HG03521 (cell line): ENCODE measurements around the gene FBLIM1.

Experiments used
- ATAC-seq: cut with Tn5 transposase; IDR thresholded peaks from one replicate; pipeline ENCODE4 v1.9.1; 2021; ENCODE audit warnings: mild to moderate bottlenecking, moderate library complexity; ENCODE audit not compliant: unreplicated experiment

The FBLIM1 gene, protein sequence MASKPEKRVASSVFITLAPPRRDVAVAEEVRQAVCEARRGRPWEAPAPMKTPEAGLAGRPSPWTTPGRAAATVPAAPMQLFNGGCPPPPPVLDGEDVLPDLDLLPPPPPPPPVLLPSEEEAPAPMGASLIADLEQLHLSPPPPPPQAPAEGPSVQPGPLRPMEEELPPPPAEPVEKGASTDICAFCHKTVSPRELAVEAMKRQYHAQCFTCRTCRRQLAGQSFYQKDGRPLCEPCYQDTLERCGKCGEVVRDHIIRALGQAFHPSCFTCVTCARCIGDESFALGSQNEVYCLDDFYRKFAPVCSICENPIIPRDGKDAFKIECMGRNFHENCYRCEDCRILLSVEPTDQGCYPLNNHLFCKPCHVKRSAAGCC

DNA sequence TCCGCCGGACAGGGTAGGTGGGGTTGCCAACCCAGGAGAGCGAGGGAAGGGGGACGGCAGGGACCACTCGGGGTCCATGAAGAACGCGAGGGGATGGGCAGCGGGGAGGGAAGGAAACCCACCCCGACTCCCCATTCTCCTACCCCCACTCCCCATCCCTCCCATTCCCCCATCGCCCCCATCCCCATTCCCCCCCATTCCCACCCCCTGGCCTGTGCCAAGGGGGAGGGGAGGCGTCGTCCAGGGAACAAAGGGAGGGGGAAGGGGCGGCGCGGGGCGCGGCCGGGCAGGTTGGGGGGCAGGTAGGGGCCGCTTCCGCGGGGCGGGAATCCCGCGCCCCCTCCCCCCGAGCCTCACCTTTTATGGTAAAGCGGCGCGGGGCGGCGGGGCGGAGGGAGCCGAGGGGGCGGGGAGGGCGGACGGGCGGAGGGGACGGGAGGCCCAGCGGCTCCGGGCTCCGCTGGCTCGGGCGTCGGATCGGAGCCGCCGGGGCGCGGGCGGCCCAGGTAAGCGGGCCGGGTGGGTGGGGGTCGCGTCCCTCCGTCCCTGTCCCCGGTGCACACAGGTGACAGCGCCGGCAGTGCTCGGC lies at the start of gene FBLIM1:
Gene FBLIM1 (plus strand): TSS at position 453 of the 589 bp plus-strand sequence. CDS start 6,189 bp downstream, outside the sequence.
- ATAC-seq, result no peak

DNA sequence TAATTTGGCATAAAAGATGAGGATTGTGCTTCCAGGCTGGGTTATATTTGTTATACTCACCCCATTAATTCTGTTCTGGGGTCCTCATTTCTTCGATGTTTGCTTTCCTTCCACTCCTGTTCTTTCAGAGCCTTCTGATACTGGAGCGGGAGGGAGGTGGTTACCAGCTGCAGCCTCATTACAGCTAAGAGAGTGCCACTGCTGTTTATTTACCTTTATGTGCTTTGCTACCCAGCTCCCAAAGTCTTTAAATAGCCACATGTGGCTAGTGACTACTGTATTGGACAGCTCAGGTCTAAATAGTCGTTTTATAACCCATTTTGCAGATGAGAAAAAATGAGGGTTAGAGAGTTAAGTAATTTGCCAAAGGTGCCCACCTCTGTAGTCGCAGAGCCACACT lies 49.4 kb upstream of the FBLIM1 start:
- no peak for ATAC-seq

DNA sequence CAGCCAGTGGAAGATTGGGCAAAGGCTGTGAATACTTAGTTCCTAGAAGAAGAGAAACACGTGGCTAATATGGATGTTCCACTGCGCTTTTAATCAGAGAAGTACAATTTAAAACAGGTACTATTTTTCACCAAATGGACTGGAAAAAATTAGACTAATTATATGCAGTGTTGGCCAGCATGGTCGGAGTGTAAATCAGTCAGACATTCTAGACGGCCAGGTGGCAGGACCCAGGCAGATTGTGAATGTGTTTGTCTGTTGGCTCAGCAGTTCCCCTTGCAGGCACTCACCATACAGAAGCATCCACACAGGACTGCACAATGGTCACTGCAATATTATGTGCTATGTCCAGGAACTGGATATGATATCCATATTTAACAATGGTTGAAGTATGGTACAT lies 46.4 kb upstream of the FBLIM1 start:
- no peak for ATAC-seq

DNA sequence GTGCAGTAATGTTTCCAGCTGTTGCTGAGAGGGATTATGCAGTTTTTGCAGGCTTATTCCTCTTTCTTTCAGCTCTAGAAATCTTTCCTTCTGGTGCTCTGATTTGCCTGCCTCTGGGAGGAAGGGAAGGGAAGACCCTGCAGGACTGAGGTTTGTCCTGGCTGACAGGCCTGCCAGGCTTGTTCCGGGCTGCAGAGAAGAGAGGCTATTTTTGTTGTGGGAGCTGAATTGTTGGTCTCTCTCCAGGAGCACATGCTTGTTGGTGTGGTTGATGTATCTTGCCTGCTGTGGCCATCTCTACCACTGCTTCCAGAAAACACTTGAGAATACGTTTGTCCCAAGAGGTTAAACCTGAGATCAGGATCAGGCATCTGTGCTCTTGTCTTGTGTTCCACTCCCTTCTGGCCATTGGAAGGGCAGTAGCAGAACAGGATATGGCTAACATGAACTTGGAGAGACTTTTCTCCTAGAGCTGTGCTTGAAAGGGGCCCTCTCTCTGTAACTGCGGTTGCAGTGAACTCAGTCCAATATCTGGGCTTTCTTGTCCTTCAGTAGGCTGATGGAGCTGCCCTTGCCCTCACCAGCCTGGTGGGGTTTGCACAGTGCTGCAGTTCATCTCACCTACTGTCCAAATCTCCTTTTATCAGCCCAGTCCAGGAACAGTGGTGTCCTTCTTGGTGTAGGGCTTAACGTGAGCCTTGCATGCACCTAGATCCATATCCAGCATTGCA lies 44.0 kb upstream of the FBLIM1 start:
- no peak for ATAC-seq

DNA sequence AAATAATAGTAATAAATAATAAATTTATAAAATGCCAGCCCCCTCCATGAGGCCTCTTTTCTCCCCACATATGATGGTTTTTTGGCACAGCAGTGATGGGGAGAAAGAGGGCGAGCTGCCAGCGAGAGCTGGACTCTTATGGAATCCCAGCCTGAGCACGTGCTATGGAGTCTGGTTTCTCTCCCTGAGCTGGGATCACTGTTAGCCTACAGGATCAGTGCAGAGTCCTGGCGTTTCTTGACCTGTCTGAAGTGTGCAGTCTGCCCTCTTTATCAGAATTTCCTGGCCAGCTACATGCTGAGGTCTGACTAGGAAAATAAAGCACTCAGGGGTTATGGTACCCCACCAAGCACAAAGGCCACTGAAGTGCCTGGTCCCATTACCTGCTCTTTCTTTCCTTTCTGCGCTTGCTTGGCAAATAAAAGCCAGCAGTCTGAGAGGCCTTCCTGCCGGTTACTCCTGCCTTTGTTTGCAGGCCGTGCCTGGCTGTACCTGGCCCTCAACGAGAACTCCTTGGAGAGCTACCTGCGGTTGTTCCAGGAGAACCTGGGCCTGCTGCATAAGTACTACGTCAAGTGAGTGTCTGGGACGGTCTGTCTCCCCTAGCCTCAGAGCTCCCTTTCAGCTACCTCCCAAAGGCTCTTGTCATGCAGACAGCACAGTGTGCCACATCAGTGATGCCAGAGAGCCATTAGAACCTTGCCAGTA lies 41.0 kb upstream of the FBLIM1 start:
- no peak for ATAC-seq

DNA sequence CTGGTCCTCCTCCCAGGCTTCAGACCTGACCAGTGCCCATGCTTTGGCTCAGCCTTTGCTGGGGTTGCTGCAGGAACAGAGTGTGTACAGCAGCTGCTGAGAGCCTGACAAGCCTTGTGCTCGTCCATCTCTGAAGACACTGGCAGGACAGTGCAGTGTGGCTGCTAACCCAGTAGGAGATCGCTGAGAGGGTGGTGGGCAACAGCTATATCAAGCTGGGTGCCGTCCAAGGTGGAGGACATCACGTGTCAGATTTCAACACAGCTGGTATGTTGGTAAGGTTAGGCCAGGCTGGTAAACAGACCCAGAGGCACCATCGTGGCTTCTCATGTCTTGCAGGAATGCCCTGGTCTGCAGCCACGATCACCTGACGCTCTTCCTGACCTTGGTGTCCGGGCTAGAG lies 40.4 kb upstream of the FBLIM1 start:
- no peak for ATAC-seq

DNA sequence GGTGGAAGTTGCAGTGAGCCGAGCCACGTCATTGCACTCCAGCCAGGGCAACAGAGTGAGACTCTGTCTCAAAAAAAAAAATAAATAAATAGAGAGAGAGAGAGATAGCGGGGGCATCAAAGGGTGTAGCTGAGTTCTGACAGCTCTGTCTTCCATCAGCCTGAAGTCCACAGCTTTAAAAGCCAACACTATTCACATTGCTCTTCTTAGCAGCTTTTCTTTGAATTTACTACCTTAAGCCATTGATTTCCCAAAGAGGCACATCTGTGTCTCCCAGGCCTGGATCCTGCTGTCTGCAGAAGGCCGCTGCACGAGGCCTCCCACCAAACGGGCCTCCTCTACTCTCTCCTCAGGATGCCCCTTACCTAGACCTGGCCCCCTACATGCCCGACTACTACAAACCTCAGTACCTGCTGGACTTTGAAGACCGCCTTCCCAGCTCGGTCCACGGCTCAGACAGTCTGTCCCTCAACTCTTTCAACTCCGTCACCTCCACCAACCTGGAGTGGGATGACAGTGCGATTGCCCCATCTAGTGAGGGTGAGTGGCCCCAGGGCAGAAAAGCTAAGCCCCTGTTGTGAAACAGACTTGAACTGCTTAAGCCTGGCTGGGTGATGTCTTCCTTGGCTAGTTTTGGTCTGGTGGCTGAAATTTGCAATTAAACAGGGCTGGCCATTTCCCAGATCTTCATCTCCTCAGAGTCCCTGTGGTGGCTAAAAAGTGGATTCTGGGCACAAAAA lies 39.0 kb upstream of the FBLIM1 start:
- no peak for ATAC-seq

DNA sequence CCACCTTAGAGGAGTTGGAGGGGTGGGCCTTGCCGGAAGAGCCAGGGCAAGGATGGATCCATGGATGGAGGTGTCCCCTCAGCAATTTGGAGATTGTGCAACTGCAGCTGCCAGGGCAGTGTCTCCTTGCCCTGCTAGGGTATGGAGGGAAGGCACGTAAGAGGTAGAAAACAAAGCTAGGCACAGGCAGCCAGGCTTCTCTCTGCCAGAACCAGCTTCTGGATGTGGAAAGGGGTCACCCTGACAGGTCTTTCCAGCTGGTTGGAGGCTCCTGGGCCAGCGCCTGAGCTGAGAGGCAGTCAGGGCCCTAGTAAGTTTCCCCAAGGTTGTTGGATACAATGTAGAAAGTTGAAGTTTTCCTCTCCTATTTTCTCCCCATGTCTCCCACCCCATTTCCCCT lies 37.7 kb upstream of the FBLIM1 start:
- no peak for ATAC-seq

DNA sequence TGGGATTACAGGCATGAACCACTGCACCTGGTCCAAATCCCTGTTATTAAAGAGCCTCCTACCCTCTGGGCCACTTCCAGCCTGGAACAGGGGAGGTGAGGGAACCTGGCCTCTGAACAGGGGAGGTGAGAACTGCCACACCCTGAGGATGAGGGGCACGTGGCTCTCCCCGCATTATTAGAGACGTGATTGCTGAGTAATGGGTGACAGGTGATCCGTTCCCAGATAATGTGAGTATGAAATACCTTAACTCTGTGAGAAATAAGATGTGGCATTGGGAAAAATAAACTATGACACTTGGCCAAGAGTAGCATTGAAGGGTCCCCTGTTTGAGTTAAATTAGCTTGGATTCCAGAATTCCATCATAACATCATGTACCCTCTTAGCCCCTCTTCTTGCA lies 36.2 kb upstream of the FBLIM1 start:
- ATAC-seq, result no peak

DNA sequence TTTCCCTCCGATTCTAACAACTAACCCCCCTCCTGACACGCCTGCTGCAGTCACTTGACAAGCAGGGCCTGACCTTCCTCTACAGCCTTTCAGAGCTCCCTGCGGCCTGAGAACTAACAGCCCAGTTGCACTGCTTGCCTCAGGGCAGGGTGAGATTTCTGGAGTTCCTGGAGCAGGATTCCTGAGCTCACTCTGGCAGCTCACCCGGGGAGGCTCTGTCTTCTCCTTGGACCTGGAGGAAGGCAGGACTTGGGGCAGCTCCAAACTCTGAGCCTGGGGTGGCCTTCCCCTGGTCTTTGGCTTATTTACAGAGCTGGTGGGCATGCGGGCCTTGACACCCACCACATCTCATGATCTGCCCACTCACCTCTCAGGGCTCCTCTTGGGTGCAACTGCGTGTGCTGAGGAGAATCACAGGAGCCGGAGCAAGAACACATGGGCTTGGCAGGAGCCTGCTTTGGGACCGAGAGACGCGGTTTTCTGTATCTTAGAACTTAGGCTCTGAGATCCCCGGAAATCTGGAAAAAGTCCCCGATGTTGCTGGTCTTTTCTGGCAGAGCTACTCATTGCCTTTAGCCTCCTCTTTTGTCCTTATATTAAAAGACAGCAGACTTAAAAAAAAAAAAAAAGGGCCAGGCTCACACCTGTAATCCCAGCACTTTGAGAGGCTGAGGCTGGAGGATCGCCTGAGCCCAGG lies 35.6 kb upstream of the FBLIM1 start:
- no peak for ATAC-seq

DNA sequence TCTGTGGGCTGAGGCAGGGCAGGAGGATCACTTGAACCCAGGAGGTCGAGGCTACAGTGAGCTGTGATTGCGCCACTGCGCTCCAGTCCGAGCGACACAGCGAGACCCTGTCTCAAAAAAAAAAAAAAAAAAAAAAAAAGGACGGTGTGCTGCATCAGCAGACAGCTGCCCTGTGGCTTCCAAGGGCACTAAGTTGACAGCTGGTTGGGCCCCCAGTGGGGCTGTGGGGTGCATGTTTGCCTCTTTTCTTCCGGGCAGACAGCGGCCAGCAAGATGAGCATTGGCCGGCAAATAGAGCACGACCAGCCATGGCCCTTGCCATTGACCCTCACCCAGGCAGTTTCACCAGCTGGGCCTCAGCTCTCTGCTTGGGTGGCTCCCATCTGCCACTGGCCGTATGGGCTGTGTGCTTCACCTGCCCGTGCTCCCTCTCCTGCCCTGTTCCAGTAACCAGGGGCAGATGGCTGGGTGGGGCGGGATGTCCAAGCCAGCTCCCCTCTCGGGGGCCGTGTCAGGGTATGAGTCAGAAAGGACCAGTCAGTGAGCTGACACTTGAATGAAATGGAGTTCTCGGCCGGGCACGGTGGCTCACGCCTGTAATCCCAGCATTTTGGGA lies 34.9 kb upstream of the FBLIM1 start:
- ATAC-seq, result no peak

DNA sequence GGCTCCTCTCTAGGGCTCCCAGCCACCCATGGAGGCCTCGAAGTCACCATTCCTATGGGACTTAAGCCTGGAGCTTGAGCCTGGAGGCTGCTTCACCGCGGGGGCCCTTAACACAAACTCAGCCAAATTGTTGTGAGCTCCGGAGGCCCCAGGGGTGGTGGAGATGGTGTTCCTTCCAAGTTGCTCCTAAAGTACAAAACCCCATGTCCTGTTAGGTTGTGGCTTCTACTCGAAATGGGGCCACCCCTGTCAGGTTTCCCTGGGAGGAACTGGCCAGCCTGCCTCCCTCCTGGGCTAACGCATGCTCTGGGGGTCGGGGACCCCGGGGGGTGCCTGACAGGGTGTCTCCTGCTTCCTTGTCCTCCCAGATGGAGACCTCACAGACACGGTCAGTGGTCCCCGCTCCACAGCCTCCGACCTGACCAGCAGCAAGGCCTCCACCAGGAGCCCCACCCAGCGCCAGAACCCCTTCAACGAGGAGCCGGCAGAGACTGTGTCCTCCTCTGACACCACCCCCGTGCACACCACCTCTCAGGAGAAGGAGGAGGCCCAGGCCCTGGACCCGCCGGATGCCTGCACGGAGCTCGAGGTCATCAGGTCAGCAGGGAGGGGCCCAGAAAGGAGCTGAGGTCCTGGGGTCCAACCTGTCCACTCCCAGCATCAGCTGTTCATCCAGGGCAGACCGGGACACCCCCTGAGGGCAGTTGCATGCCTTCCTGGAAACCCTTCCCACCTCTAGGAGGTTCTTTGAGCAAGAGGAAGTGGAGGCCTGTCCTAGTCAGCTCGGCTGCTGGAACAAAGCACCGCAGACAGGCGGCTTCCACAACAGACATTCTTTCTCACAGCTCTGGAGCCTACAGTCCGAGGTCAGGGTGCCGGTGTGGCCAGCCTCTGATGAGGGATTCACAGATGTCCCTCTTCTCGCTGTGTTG lies 33.4 kb upstream of the FBLIM1 start:
- ATAC-seq, result no peak

DNA sequence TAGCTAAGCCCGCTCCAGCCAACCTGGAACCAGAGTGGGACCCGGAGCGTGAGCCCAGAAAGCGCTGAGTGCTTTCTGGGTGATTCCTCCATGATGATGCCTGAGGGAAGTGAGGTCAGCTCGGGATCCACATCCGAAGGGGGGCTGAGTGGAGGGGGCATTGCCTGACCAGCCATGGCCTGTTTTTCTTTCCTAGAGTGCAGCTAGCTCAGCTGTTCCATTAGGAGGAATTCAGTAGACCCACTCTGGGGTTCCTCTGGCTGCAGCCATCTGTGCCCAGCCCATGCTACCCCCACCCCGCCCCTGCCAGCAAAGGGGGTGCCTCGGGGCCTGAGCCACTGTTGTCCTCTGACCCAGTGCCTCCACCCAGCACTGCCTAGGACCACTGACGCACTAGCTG lies 32.1 kb upstream of the FBLIM1 start:
- ATAC-seq, result no peak

DNA sequence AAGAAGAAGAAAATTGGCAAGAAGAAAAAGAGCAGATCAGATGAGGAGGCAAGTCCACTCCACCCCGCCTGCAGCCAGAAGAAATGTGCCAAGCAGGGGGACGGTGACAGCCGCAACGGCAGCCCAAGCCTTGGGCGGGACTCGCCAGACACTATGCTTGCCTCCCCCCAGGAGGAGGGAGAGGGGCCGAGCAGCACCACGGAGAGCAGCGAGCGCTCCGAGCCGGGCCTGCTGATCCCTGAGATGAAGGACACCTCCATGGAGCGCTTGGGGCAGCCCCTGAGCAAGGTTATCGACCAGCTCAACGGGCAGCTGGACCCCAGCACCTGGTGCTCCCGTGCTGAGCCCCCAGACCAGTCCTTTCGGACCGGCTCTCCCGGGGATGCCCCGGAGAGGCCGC lies 31.6 kb upstream of the FBLIM1 start:
- ATAC-seq, result no peak

DNA sequence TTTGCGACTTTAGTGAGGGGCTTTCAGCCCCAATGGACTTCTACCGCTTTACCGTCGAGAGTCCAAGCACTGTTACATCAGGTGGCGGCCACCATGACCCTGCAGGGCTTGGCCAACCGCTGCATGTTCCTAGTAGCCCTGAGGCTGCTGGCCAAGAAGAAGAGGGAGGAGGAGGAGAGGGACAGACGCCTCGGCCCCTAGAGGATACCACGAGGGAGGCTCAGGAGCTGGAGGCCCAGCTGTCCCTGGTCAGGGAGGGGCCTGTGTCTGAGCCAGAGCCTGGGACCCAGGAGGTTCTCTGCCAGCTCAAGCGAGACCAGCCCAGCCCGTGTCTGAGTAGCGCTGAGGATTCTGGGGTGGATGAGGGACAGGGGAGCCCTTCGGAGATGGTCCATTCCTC lies 31.2 kb upstream of the FBLIM1 start:
- no peak for ATAC-seq

DNA sequence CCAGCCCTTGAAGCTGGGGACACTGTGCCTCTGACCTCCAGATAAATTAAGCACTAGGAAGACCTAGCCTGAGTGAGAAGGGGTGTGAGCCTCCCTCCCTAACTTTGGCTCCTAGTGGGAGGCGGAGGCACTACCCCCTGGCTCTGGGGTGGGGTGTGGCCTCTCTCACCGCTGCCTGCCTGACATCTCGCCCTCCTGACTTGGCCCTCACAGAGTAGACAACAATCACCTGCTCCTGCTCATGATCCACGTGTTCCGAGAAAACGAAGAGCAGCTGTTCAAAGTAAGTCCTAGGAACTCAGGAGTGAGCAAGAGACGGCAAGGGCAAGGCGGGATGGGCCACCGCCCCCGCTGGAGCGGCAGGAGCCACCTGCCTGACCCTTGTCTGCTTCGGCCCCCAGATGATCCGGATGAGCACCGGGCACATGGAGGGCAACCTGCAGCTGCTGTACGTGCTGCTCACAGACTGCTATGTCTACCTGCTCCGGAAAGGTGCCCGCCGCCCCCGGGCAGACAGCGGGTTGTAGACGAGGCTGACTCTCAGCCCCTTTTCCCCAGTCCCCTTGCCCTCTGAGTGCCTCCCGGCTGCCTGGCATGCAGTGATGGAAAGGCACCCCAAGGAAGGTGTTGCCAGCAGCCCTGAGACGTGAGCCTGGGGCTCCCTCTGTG lies 30.6 kb upstream of the FBLIM1 start:
- ATAC-seq, result no peak

DNA sequence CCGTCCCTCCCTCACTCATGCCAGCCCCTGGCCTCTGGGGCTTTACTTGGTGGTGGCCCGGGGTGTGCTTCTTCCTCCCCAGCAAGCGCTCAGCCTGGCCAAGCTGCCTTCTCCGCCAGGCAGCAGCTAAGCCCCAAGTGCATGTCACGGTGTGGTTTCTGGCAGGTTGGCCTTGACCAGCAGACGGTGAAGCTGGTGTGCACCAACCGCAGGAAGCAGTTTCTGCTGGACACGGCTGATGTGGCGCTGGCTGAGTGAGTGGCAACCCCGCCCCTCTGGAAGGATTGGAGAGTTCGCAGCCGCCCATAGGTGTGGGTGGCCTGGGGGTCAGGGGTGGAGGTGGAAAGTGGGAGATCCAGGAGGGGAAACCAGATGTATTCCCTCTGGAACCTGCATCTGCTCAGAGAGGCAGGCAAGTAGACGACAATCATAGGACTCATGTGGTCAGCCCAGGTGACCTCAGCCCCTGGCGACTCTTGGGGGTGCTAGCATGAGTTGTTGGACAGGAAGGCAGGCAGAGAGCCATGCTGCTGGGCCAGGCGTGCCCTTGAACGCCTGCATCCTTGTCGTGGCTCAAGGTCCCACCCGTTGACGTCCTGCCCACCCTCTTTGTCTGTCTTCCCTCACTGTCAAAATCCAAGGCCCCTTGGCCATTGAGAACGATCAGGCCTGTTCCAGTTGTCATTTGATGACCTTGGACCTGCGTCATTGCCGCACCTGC lies 29.5 kb upstream of the FBLIM1 start:
- ATAC-seq, result no peak
